Lower leg skin (tissue), 4 donors: ENCODE results near the gene C12orf57. TPM values are rescaled to one million over a fixed set of nuclear protein-coding genes. Genes with fewer than 3 reads are reported as not detected.

Experiments used
- DNase-seq, 2 donors: peaks; one replicate each; pipeline ENCODE4 v3.0.0-alpha.2; 2019; ENCODE audit warnings: low spot score in 2 of 2
- H3K4me3 ChIP-seq: fragments of 200-600 bp; sonication (generic); 2 replicates; pipeline ENCODE4 v1.5.1; 2017; ENCODE audit warnings: mild to moderate bottlenecking, low read depth; ENCODE audit not compliant: poor library complexity, severe bottlenecking
- POLR2A ChIP-seq, 2 donors: fragments of 450-650 bp; IDR thresholded peaks; one replicate each; pipeline ENCODE4 v1.6.1; 2016 to 2017; ENCODE audit warnings: antibody characterized with exemption in 2 of 2, mild to moderate bottlenecking in 1 of 2, moderate library complexity in 1 of 2
- WGBS, 2 donors: methylation state at CpG; one replicate each; pipeline ENCODE4 v1.1.5; 2018; 5-methylcytosine and 5-hydroxymethylcytosine counted together
- intact Hi-C: fragments of 100-400 bp; cut with DNase I; formaldehyde crosslinking; loops from one replicate; pipeline ENCODE4 v1.15.0; 2023; ENCODE audit warnings: low total_unique reads
- total RNA-seq, 4 donors: library from RNA; depleted of rRNA; stranded (reverse); fragments of >200 nt; gene quantifications; one replicate each; pipeline ENCODE4 v1.1.0, GENCODE V29; 2016
- TF ChIP-seq, protein P1 (sequence below), 3 donors: fragments of 450-650 bp; IDR thresholded peaks; one replicate each; pipeline ENCODE4 v1.5.1; 2016; ENCODE audit warnings: antibody characterized with exemption in 3 of 3, mild to moderate bottlenecking in 3 of 3, moderate library complexity in 2 of 3

The C12orf57 gene
- total RNA-seq, 4 donors from 2014 or later = 341 to 526 (median 418) TPM

DNA sequence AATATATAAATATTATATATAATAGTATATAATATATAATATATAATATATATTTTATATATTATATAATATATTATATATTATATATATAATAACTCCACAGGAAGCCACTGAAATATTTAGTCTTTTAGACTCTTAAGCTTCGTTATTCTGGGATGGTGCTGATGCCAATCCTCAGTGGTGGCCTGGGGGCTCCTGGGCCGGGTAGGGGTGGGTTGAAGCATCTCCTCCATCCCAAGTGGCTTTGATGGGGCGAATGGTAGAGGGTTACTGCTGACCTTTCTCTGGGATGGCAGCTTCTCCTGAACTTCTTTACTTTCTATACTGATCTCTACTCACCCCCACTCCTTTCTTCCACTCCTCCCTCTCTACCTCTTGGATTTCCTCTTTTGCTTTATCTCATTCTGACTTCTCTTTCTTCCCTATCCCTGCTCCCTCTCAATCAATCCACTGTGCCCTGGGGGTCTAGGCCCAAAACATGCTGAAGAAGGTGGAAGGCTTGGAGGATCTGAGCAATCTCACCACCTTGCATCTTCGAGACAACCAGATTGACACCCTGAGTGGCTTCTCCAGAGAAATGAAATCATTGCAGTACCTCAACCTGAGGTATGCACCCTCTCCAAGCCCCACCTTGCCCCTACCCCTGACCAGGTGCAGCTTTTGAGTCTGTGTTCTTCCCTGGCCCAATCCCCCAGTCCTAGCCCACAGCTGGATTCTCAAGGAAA is 34.2 kb upstream of the C12orf57 start:
- 79 to 88% methylated on average over 4 of the region's 4 CpGs for WGBS, 2 donors
- intact Hi-C loops = no loop called here
- DNase-seq = no peak
- TF ChIP-seq POLR2A (IDR thresholded peaks at IDR 0.05) = no peak
- TF ChIP-seq, protein P1, sequence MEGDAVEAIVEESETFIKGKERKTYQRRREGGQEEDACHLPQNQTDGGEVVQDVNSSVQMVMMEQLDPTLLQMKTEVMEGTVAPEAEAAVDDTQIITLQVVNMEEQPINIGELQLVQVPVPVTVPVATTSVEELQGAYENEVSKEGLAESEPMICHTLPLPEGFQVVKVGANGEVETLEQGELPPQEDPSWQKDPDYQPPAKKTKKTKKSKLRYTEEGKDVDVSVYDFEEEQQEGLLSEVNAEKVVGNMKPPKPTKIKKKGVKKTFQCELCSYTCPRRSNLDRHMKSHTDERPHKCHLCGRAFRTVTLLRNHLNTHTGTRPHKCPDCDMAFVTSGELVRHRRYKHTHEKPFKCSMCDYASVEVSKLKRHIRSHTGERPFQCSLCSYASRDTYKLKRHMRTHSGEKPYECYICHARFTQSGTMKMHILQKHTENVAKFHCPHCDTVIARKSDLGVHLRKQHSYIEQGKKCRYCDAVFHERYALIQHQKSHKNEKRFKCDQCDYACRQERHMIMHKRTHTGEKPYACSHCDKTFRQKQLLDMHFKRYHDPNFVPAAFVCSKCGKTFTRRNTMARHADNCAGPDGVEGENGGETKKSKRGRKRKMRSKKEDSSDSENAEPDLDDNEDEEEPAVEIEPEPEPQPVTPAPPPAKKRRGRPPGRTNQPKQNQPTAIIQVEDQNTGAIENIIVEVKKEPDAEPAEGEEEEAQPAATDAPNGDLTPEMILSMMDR (IDR thresholded peaks at IDR 0.05) = no peak
- H3K4me3 ChIP-seq = no peak overlapping the region

DNA sequence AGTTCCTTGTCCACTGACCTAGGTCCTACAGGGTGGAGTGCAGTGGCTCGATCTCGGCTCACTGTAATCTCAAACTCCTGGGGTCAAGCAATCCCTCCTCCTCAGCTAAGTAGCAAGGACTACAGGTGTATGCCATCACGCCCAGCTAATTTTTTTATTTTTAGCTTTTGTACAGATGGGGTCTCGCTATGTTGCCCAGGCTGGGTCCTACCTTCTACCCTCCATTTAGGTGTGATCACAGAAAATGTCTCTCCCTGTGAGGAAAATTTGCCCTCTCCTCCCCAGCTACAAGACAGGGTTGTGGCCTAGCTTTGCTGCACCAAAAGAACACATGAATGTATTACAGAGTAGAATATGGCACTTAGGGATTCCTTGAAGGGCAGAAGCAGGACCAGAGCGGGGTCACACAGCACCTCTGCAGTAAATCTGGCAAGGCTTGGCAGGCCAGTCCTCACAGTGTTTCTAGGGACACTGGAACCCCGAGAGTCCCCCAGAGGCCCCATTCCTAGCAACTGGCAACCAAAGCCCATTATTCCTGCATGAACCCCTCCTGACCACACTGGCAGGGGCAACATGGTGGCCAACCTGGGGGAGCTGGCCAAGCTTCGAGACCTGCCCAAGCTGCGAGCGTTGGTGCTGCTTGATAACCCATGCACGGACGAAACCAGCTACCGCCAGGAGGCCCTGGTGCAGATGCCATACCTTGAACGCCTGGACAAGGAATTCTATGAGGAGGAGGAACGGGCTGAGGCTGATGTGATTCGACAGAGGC is 31.5 kb upstream of the C12orf57 start:
- H3K4me3 ChIP-seq = no peak overlapping the region
- 91 to 95% methylated on average over 15 of the region's 15 CpGs for WGBS, 2 donors
- DNase-seq = no peak
- intact Hi-C loops = no loop called here
- TF ChIP-seq, protein P1 (IDR thresholded peaks at IDR 0.05) = no peak
- no peak for TF ChIP-seq POLR2A (IDR thresholded peaks at IDR 0.05)

DNA sequence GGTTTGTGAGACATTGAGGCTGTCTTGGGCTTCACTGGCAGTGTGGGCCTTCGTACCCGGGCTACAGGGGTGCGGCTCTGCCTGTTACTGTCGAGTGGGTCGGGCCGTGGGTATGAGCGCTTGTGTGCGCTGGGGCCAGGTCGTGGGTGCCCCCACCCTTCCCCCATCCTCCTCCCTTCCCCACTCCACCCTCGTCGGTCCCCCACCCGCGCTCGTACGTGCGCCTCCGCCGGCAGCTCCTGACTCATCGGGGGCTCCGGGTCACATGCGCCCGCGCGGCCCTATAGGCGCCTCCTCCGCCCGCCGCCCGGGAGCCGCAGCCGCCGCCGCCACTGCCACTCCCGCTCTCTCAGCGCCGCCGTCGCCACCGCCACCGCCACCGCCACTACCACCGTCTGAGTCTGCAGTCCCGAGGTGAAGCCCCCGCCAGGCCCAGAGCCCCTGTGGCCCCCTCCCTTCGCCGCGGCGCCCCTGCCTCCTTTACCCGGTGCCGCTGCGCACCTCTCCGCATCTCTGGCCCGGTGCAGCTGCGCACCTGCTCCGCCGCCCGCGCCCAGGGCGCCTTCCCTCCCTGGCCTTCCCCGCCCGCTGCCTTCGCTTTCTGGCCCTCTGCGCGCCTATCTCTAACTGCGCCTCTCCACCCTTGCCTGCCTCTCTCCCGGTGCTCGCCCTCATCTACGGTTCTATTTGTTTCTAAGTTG is 29.4 kb upstream of the C12orf57 start, which contains the start of gene ENO2:
ENO2 (plus strand) TSS at position 335 of the 701 bp plus-strand sequence. CDS start 1,253 bp downstream, outside the sequence.
- peak within 1 kb of the TSS; percentile 53 for H3K4me3 ChIP-seq
- WGBS, 2 donors = 0% methylated on average over 46 to 63 of the region's 68 CpGs
- peak; percentile 71 to 97 for DNase-seq
- TF ChIP-seq, protein P1 (IDR thresholded peaks at IDR 0.05) = no peak
- no peak for TF ChIP-seq POLR2A (IDR thresholded peaks at IDR 0.05)
- intact Hi-C loops = no loop called here

DNA sequence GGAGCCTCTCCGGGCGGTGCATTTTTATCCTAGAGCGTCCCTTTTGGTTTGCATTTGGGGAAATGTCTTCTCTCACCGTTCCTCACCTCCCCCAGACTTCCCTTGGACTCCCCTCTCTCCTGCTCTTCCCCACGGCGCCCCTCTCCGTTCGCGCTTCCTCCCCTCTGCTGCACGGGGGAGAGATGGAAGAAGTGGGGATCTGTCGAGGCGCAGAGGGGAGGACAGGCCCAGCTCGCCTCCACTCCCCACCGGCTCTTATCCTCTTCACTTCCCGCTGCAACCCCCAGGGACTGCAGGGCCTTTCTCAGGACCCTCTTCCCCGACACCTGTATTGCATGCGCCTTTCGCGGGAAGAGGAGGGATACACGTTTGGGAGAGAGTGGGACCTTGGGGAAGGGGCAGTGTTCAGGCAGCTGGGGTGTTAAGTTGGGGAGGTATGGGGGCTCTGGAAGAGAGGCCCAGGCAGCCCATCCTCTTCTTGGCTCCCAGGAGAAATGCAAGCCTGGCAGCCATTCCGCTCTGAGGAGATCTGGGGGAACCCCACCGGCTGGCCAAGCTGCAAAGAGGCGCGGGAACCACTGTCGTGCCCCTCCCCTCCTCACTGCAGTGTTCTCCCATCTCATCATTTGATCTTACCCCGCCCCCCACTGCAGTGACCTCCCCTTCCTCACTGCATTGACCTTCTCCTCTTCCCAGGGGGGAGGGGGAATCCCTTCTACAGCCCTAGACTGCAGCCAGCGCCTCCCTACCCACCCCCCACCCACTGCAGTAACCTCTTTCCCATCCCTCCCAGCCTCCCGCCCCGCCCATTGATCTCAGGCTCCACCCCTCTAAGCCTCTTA is 28.7 kb upstream of the C12orf57 start:
- TF ChIP-seq, protein P1 (IDR thresholded peaks at IDR 0.05) = no peak
- no peak for TF ChIP-seq POLR2A (IDR thresholded peaks at IDR 0.05)
- no peak for DNase-seq
- intact Hi-C loops = no loop called here
- WGBS, 2 donors = 10 to 14% methylated on average over 29 of the region's 29 CpGs
- H3K4me3 ChIP-seq = peak overlapping the region; percentile 53

DNA sequence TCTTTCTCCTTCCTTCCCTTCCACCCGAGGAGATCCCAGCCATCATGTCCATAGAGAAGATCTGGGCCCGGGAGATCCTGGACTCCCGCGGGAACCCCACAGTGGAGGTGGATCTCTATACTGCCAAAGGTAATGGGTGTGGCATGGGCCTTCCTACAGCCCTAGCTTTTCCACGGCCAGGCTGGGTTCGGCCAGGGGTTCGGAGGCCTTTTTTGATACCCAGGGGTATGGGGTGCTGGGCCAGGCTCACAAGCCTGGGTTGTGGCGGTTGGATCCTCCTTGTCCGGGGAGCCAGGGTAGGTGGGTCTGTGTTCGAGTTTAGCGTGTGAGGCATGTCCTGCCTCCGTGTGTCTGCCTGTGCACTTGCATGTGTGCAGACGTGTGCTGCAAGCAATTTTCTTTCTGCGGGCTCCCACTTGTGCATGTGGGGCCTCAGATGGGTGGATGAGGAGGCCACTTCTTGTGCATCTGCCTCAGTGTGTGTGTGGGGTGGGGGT is 28.0 kb upstream of the C12orf57 start:
- intact Hi-C loops = no loop called here
- DNase-seq = no peak
- no peak for TF ChIP-seq POLR2A (IDR thresholded peaks at IDR 0.05)
- TF ChIP-seq, protein P1 (IDR thresholded peaks at IDR 0.05) = no peak
- no peak overlapping the region for H3K4me3 ChIP-seq
- 70 to 73% methylated on average over 14 of the region's 14 CpGs for WGBS, 2 donors
